ENCODE measurements around the gene COG7. TPM values are rescaled to one million over a fixed set of nuclear protein-coding genes. Genes with fewer than 3 reads are reported as not detected.

Gene COG7
- total and polyA plus RNA-seq, 2 donors (not counting 3 experiments of a cell fraction or from before 2014, with no cell fraction given): 24.1 to 42.0 TPM

DNA sequence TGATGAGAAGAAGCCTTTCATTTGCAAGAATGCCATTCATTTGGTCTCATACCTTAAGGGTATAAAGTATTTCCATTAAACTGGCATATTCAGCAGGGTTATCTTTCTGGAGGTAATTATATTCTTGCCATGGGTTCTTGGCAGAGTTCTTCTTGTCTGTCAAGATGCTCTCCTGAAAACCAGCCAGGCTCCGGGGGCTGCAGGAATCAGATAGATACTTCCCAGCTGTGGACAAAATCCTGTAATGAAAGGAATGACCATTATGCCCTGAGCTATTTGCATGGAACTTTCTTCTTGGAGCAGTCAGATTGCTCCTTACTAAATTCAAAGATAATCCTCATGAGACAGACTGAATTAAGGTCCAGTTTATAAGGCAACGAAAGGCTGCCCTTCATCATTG, 47.0 kb downstream of the COG7 start:
- FAIRE-seq (no peak), DNase-seq (ENCODE audit: low read depth, low spot score) (no peak)
- H3K4me1 ChIP-seq (ENCODE audit: control insufficient read depth, extremely low read depth, insufficient read depth, low read length): peaks cover 3% of the 10 kb centered on the region
- no peak overlapping the region for H2AFZ ChIP-seq (ENCODE audit: low read depth, low read length)
- no peaks in the 10 kb centered on the region for H3K9me1 ChIP-seq (replicated peaks; ENCODE audit: control insufficient read depth, extremely low read depth, insufficient read depth, low read length)
- no peaks in the 10 kb centered on the region for H3K9me3 ChIP-seq (replicated peaks; ENCODE audit: control insufficient read depth, insufficient read depth, low read length)
- H3K4me3 ChIP-seq (replicated peaks in 1 of 3; ENCODE audit: insufficient read depth in 1 of 3, low read depth in 1 of 3, low read length in 3 of 3): no peak overlapping the region
- no peak overlapping the region for H3K27ac ChIP-seq (ENCODE audit: insufficient read depth, low read depth, low read length)
- no peaks in the 10 kb centered on the region for H4K20me1 ChIP-seq (replicated peaks; ENCODE audit: control insufficient read depth, extremely low read depth, insufficient read depth, low read length)
- dilution Hi-C loops (cut with MboI; ENCODE audit: extremely low pct_ligation_motif_present, low sequenced_read_pairs): no loop called here
- POLR2A ChIA-PET: no interaction called here
- CTCF ChIA-PET: interaction anchor here (0.6 to 1.8 kb wide), 3 partner anchors 14 to 30 kb away, joined by 3 to 5 read pairs (median 3); no protein-coding TSS in a partner anchor
- intact Hi-C loops (cut with micrococcal nuclease): no loop called here
- BruUV-seq (replicated peaks): no TSS peak
- peaks cover 14 to 15% of the 10 kb centered on the region in 2 experiments for H3K36me3 ChIP-seq (ENCODE audit: control insufficient read depth in 2 of 2, extremely low read depth in 1 of 2, insufficient read depth in 2 of 2, low read length in 2 of 2)
- H3K4me2 ChIP-seq (ENCODE audit: insufficient read depth, low read length): no peak overlapping the region
- no peak overlapping the region for H3K9ac ChIP-seq (replicated peaks; ENCODE audit: extremely low read depth, insufficient read depth, low read length)
- TF ChIP-seq POLR2A (IDR thresholded peaks at IDR 0.05; ENCODE audit: low read depth, low read length): no peak
- TF ChIP-seq, protein P1, sequence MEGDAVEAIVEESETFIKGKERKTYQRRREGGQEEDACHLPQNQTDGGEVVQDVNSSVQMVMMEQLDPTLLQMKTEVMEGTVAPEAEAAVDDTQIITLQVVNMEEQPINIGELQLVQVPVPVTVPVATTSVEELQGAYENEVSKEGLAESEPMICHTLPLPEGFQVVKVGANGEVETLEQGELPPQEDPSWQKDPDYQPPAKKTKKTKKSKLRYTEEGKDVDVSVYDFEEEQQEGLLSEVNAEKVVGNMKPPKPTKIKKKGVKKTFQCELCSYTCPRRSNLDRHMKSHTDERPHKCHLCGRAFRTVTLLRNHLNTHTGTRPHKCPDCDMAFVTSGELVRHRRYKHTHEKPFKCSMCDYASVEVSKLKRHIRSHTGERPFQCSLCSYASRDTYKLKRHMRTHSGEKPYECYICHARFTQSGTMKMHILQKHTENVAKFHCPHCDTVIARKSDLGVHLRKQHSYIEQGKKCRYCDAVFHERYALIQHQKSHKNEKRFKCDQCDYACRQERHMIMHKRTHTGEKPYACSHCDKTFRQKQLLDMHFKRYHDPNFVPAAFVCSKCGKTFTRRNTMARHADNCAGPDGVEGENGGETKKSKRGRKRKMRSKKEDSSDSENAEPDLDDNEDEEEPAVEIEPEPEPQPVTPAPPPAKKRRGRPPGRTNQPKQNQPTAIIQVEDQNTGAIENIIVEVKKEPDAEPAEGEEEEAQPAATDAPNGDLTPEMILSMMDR (IDR thresholded peaks at IDR 0.05; ENCODE audit: extremely low read depth in 1 of 2, insufficient read depth in 1 of 2, low read depth in 1 of 2, low read length in 2 of 2): no peak
- no peak for TF ChIP-seq POLR2AphosphoS5 (IDR thresholded peaks at IDR 0.05; ENCODE audit: insufficient read depth, low read depth, low read length)
- no peak for TF ChIP-seq FOS (IDR thresholded peaks at IDR 0.05; ENCODE audit: borderline replicate concordance, insufficient read depth, low read length)
- no peak for TF ChIP-seq EZH2 (IDR thresholded peaks at IDR 0.05; ENCODE audit: borderline replicate concordance, low read depth, low read length, severe bottlenecking)
- TF ChIP-seq MYC (IDR thresholded peaks at IDR 0.05; ENCODE audit: low read depth, low read length): no peak
- TF ChIP-seq GATA2 (IDR thresholded peaks at IDR 0.05; ENCODE audit: insufficient read depth, insufficient read length, low read depth, low read length): no peak
- no peak for TF ChIP-seq JUN (IDR thresholded peaks at IDR 0.05; ENCODE audit: borderline replicate concordance, insufficient read depth, insufficient read length, low read depth)
- no peak for TF ChIP-seq MAX (IDR thresholded peaks at IDR 0.05; ENCODE audit: insufficient read depth, insufficient read length)
- H3K27me3 ChIP-seq (ENCODE audit: control insufficient read depth in 2 of 2, insufficient read depth in 2 of 2, low read length in 2 of 2): no peaks in the 10 kb centered on the region
- H3K79me2 ChIP-seq (ENCODE audit: control insufficient read depth, insufficient read depth, low read length): no peaks in the 10 kb centered on the region
